ENCODE measurements around the gene KDM4C. TPM values are rescaled to one million over a fixed set of nuclear protein-coding genes. Genes with fewer than 3 reads are reported as not detected.

KDM4C gene
- total RNA-seq, 2 experiments from 2014 or later: 60.1 to 61.3 TPM

DNA sequence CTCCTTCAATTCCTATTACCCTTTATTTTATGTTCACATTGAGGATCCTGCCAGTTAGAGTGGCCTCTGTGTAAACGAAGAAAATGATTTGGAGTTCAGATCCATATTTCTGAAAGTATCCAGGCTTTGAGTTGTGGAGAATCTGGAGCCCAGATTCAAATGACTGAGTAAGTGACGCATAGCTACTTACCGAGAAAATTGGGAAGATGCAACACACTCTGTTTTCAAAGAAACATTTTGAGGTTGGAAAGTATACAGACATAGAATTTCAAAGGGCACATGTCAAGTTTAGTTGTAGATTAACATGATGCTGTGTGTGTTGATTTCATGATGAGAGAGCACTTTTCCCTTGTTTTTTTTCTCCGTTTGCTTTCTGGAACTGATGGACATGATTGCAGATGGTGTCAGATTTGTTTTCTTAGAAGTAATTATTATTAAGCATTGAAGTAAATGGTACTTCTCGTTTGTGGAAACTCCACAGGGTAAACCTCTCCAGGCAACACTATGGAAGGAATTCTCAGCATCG lies 148.1 kb downstream of the KDM4C start:
- ChIA-PET POLR2A (no interaction called here), CTCF (no interaction called here)
- no peaks in the 10 kb centered on the region for H3K27me3 Mint-ChIP-seq
- peaks cover 38% of the 10 kb centered on the region for H3K36me3 Mint-ChIP-seq (ENCODE audit: low read depth)
- Histone ChIP-seq H3K27me3 (ENCODE audit: control insufficient read depth in 1 of 2, insufficient read depth in 2 of 2, low read length in 2 of 2) (no peaks in the 10 kb centered on the region), H3K27ac (ENCODE audit: low read depth in 1 of 2, low read length in 2 of 2) (no peak overlapping the region), H3K36me3 (ENCODE audit: insufficient read depth, low read length) (peaks cover 15% of the 10 kb centered on the region), H3K9me3 (ENCODE audit: control insufficient read depth in 1 of 2, insufficient read depth in 1 of 2, low read length in 2 of 2) (no peaks in the 10 kb centered on the region), H3K4me3 (ENCODE audit: low read length) (no peak overlapping the region), H3K4me1 (ENCODE audit: insufficient read depth, low read length) (no peaks in the 10 kb centered on the region)
- intact Hi-C loops (cut with DNase I, micrococcal nuclease): no loop called here
- peaks cover 47% of the 10 kb centered on the region for H3K4me1 Mint-ChIP-seq (ENCODE audit: low read depth)
- ATAC-seq (ENCODE audit: poor library complexity) (no peak), DNase-seq (no peak)
- no peak overlapping the region for H3K4me3 Mint-ChIP-seq
- H3K27ac Mint-ChIP-seq: no peak overlapping the region
- TF ChIP-seq CTCF (IDR thresholded peaks at IDR 0.05): no peak
- no peaks in the 10 kb centered on the region for H3K9me3 Mint-ChIP-seq

DNA sequence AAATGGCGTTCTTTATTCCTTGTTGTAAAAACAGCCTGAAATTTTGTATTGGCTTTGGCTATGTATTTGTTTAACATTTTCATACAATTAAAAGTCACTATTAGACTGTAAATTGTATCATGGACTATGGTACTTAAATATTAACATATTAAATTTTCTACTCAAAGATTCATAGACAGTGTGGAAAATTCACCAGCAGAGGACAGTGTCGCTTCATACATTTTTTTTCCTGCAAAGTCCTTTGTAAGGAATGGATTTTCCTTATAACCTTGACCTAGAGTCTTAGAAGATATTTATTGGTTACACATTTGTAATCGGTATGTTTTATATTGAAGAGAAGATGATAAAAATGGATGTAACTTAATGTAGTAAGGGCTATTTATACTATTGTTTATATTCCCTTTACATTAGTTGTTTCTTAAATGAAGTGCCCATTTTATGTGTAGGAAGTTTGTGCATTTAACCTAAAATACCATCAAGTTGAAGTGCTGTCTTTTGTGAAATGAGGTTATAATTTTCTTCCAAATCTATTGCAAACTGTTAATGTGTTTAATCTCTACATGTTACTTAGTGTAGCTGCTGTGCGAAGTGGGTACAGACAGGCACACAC lies 150.1 kb downstream of the KDM4C start:
- peak overlapping the region; percentile 22 for H3K27ac Mint-ChIP-seq
- H3K4me3 Mint-ChIP-seq: no peak overlapping the region
- no peaks in the 10 kb centered on the region for H3K4me1 ChIP-seq (ENCODE audit: insufficient read depth, low read length)
- no peak overlapping the region for H3K27ac ChIP-seq (ENCODE audit: low read depth in 1 of 2, low read length in 2 of 2)
- peaks cover 25% of the 10 kb centered on the region for H3K36me3 Mint-ChIP-seq (ENCODE audit: low read depth)
- no peaks in the 10 kb centered on the region for H3K9me3 Mint-ChIP-seq
- no peaks in the 10 kb centered on the region for H3K27me3 Mint-ChIP-seq
- peaks cover 38% of the 10 kb centered on the region for H3K4me1 Mint-ChIP-seq (ENCODE audit: low read depth)
- no peak overlapping the region for H3K4me3 ChIP-seq (ENCODE audit: low read length)
- DNase-seq: no peak
- ChIA-PET CTCF (no interaction called here), POLR2A (no interaction called here)
- intact Hi-C loops (cut with DNase I, micrococcal nuclease): no loop called here
- ATAC-seq (ENCODE audit: poor library complexity): no peak
- peaks cover 2% of the 10 kb centered on the region for H3K36me3 ChIP-seq (ENCODE audit: insufficient read depth, low read length)
- no peaks in the 10 kb centered on the region for H3K9me3 ChIP-seq (ENCODE audit: control insufficient read depth in 1 of 2, insufficient read depth in 1 of 2, low read length in 2 of 2)
- TF ChIP-seq CTCF (IDR thresholded peaks at IDR 0.05): no peak
- no peaks in the 10 kb centered on the region for H3K27me3 ChIP-seq (ENCODE audit: control insufficient read depth in 1 of 2, insufficient read depth in 2 of 2, low read length in 2 of 2)

- no peaks in the 10 kb centered on the region for H3K4me1 ChIP-seq (ENCODE audit: insufficient read depth, low read length)
- TF ChIP-seq CTCF (IDR thresholded peaks at IDR 0.05): no peak
- no peaks in the 10 kb centered on the region for H3K27me3 ChIP-seq (ENCODE audit: control insufficient read depth in 1 of 2, insufficient read depth in 2 of 2, low read length in 2 of 2)
- no peak for ATAC-seq (ENCODE audit: poor library complexity)
- no peaks in the 10 kb centered on the region for H3K27me3 Mint-ChIP-seq
- no peaks in the 10 kb centered on the region for H3K9me3 ChIP-seq (ENCODE audit: control insufficient read depth in 1 of 2, insufficient read depth in 1 of 2, low read length in 2 of 2)
- H3K36me3 ChIP-seq (ENCODE audit: insufficient read depth, low read length): no peaks in the 10 kb centered on the region
- peaks cover 38% of the 10 kb centered on the region for H3K4me1 Mint-ChIP-seq (ENCODE audit: low read depth)
- DNase-seq: no peak
- no peak overlapping the region for H3K4me3 ChIP-seq (ENCODE audit: low read length)
- ChIA-PET POLR2A (no interaction called here), CTCF (interaction anchor here (0.8 kb wide), 1 partner anchor 16 kb away, joined by 3 read pairs; no protein-coding TSS in a partner anchor)
- H3K27ac Mint-ChIP-seq: no peak overlapping the region
- no peak overlapping the region for H3K4me3 Mint-ChIP-seq
- H3K27ac ChIP-seq (ENCODE audit: low read depth in 1 of 2, low read length in 2 of 2): no peak overlapping the region
- intact Hi-C loops (cut with DNase I, micrococcal nuclease): no loop called here
- H3K9me3 Mint-ChIP-seq: no peaks in the 10 kb centered on the region
- peaks cover 31% of the 10 kb centered on the region for H3K36me3 Mint-ChIP-seq (ENCODE audit: low read depth)
These were observed 151.4 kb downstream of the KDM4C start for GRCh38 chr9:6909181-6909580.
